GM19023 (cell line): ENCODE results near the gene PIAS1.
"Not testable (repeated sequence)": the region's sequence is repeated elsewhere in the genome, so short reads cannot be mapped to it uniquely, and the experiment has no call there.

Experiments used
- ATAC-seq: cut with Tn5 transposase; IDR thresholded peaks from one replicate; pipeline ENCODE4 v1.9.1; 2021; ENCODE audit warnings: mild to moderate bottlenecking, moderate library complexity; ENCODE audit not compliant: unreplicated experiment

The PIAS1 gene

DNA sequence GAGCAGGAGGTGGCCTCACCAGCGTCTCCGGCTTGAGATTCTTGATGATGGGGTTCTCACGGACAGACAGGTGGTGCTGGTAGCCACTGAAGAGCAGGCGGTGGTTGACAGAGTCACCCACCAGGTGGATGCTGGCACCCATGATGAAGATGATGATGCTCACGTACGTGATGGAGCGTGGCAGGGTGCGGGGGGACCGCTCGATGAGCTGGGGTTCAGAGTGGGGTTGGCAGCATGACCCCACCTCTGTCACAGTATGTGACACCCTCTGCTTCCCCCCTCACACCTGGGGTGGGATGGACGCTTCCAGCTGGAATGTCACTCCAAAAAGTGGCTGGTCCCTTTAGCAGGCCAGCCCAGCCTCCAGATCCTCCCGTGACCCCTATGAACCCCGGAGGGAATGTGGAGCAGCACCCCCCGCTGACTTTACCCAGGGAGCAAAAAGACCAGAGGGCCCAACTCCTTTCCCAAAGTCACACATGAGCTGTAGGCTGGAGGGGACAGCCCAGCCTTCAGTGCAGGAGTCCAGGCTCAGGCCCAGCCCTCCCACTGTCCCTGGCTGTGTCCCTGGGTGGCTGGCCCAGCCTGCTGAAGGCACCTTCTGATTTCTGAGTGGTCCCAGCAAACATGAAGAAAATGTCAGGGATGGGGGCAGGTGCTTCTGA is 157.7 kb downstream of the PIAS1 start:
- ATAC-seq, result no peak

DNA sequence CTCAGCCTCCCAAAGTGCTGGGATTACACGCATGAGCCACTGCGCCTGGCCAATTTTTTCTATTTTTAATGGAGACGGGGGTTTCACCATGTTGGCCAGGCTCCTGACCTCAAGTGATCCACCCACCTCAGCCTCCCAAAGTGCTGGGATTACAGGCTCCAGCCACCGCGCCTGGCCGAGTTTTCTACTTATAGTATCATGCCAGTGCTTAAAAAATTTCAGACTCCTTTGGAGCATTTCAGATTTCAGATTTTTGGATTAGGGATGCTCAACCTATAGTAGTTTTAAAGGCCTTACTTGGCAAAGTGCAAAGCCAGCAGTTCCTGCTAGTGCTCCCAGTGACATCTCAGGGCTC is 159.4 kb downstream of the PIAS1 start:
- not testable (repeated sequence) for ATAC-seq

DNA sequence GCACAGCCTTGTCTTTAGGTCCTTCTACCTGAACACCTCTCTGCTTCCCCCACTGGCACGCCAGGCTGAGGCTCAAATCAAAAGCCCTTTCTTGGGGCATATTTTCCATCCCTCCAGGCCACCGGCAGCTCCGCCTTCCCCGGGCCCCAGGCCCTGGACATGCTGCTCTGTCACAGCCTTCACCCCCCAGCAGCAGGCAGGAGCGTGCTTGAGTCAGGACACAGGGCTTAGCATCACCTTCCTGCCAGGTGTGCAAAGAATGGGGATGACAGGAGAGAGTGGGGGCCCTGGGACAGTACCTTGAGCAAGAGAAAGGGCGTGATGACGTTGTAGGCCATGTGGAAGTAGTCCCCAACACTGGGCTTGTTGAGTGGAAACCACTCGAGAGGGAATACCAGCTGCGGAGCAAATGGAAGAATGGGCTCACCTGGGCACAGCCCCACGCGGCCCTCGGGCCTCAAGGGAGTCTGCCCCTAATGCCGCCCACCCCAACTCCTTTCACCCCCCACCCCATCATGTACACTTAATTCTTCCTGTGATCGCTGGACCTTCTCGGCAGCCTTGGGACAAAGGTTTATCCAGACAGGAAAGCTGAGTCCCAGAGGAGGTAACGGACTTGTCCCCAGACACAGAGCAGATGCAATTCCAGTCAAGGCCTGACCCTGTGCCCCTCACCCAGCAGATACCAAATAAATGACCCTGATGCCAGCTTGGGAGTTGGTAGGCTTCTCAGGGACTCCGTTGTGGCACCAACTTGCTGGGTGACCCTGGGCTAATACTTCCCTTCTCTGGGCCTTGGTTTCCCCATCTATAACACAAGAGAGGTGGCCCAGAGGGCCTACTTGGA is 160.1 kb downstream of the PIAS1 start:
- ATAC-seq, result no peak

DNA sequence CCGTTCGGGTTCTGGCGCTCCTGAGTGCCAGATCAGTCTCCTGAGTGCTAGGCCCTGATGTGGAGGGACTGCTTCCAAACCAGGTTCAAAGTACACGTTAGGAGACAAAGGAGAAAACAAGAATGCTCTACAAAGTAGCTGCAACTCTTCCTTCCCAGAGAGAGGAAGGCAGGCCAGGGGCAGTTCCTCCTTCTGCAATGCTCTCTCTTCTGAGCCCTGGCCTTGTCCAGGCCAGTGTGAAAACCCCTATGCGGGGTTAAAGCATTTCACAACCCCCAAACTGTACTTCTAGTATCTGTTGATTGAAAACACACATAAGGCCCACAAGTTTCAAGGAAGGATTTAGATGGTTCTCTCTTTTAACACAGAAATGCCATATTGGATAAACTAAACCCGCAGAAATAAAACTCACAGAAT is 160.7 kb downstream of the PIAS1 start:
- no peak for ATAC-seq

DNA sequence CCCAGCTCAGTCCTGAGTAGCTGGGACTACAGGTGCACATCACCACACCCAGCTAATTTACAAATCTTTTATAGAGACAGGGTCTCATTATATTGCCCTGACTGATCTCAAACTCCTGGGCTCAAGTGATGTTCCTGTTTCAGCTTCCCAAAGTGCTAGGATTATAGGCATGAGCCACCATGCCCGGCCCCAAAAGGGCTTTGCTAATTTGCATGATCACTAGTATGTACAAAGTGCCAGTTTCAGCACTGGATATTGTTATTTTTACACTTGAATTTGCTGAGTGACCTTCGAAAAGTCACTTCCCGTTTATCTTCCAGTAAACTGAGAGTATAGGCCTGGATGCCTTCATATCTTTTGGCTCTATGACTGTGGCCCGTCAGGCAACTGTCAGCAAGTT is 163.2 kb downstream of the PIAS1 start:
- no peak for ATAC-seq

DNA sequence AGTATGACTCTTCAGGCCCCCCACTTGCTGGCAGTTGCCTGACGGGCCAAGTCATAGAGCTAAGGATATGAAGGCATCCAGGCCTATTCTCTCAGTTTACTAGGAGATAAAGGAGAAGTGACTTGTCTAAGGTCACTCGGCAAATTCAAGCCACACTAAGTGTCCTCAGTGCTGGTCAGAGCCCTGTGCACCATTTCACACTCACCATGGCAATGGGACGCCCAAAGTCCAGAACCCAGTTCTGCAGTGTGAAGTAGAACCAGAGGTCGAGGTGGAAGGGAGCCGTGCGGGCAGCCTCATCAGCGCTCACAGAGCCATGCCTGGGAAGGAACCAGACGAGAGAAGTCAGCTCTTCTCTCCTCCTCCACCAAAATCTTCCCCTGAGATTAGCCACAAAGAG is 164.2 kb downstream of the PIAS1 start:
- no peak for ATAC-seq

DNA sequence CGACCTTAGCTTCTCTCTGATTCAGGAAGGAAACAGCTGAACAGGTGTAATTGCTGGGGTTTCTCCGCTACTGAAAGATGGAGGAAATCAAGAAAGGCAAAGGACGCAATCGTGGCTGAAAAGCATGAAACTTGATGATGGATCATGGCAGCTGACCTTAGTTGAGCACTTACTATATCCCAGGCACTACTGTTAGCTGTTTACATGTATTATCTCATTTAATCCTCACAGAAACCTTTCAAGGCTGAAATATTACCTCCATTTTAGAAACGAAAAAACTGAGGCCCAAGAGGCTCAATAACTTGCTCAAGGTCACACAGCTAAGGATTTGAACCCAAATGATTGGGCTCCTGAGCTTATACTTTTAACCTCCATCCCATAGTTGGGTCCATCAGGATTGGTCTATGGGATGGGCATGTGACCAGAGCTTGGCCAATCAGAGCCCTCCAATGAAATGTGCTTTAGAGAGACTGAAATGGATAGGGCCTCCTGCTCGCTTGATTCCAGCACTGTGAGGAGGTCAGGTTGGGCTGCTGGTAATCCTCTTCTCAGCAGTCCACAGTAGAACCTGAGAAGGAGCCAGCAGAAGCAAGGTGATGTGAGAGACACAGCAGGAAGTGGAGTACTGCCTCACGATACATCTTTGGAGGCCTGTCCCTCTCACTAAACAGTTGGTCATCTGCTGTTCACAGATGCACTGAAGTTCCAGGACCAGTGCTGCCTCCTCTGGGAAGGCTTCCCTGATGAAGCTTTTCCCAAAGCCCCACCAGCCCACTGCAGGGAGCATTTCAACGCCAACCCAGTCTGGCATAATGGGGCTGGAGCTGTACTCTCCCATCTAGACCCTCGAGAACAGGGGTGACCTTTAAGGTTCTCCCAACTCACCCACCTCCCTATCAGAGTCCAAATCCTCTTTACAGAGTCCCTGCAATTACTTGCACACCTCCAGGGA is 165.0 kb downstream of the PIAS1 start:
- no peak for ATAC-seq

DNA sequence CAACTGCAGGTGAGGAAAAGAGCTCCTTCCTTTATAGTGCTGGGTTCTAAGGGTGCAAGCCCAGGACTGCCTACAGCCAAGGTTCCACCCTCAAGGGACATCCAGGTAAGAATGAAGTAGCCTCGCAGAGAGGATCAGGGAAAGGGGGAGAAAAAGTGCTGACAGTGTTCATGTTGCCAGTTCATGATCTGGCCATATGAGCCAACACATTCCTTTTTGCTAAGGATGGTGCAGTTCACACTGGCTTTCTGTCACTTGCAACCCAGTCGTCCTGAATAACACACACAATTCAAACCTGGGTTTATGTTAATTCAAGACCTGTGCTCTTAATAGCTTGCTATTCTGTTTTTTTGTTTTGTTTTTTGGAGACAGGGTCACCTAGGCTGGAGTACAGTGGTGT is 166.4 kb downstream of the PIAS1 start:
- ATAC-seq, result no peak

DNA sequence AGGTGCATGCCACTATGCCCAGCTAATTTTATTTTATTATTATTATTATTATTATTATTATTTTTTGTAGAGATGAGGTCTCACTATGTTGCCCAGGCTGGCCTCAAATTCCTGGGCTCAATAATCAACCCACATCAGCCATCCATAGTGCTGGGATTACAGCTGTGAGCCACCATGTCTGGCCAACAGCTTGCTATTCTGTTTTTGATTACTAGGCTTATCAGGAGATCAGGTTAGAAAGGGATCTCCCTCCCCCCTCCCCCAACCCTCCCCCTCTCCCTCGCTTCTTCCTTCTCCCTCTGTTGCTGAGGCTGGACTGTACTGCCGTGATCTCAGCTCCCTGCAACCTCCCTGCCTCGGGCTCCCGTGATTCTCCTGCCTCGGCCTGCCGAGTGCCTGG is 166.9 kb downstream of the PIAS1 start:
- no peak for ATAC-seq

DNA sequence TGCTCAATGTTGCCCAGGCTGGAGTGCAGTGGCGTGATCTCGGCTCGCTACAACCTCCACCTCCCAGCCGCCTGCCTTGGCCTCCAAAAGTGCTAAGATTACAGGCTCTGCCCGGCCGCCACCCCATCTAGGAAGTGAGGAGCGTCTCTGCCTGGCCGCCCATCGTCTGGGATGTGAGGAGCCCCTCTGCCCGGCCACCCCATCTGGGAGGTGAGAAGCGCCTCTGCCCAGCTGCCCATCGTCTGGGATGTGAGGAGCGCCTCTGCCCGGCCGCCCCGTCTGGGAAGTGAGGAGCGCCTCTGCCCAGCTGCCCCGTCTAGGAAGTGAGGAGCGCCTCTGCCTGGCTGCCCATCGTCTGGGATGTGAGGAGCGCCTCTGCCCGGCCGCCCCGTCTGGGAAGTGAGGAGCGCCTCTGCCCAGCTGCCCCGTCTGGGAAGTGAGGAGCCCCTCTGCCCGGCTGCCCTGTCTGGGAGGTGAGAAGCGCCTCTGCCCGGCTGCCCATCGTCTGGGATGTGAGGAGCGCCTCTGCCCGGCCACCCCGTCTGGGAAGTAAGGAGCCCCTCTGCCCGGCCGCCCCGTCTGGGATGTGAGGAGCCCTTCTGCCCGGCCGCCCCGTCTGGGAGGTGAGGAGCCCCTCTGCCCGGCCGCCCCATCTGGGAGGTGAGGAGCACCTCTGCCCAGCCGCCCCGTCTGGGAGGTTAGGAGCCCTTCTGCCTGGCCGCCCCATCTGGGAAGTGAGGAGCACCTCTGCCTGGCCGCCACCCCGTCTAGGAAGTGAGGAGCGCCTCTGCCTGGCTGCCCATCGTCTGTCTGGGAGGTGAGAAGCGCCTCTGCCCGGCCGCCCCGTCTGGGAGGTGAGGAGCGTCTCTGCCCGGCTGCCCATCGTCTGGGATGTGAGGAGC is 167.7 kb downstream of the PIAS1 start:
- not testable (repeated sequence) for ATAC-seq

DNA sequence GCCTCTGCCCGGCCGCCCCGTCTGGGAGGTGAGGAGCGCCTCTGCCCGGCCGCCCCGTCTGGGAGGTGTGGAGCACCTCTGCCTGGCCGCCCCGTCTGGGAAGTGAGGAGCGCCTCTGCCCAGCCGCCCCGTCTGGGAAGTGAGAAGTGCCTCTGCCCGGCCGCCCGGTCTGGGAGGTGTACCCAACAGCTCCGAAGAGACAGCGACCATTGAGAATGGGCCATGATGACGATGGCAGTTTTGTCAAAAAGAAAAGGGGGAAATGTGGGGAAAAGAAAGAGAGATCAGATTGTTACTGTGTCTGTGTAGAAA is 168.3 kb downstream of the PIAS1 start:
- ATAC-seq, result not testable (repeated sequence)

DNA sequence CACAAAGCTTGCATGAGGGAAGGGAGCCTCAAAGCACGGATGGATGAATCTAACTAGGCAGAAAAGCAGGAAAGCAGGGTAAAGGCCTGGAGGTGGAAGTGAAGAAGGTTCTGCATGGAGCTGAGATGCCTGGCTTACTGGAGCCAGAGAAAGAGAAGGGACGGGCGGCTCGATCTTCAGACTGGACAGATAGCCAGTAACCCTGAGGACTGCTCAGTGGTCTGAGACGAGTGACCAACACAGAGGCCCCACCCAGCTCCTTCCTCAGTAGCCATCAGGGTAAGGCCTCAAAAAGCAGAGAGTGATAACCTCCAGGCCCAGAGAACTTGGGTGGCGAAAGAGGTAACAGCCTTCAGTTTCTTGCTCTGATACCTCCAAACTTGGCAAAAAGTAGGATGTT is 169.1 kb downstream of the PIAS1 start:
- no peak for ATAC-seq

DNA sequence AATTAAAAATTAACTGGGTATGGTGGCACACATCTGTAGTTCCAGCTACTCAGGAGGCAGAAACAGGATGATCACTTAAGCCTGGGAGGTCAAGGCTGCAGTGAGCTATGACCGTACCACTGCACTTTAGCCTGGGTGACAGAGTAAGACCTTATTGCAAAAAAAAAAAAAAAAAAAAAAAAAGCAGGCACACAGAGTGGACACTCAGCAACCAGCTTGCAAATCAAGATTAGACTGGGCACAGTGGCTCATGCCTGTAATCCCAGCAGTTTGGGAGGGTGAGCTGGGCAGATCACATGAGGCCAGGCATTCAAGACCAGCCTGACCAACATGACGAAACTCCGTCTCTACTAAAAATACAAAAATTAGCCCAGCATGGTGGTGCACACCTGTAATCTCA is 170.0 kb downstream of the PIAS1 start:
- no peak for ATAC-seq

DNA sequence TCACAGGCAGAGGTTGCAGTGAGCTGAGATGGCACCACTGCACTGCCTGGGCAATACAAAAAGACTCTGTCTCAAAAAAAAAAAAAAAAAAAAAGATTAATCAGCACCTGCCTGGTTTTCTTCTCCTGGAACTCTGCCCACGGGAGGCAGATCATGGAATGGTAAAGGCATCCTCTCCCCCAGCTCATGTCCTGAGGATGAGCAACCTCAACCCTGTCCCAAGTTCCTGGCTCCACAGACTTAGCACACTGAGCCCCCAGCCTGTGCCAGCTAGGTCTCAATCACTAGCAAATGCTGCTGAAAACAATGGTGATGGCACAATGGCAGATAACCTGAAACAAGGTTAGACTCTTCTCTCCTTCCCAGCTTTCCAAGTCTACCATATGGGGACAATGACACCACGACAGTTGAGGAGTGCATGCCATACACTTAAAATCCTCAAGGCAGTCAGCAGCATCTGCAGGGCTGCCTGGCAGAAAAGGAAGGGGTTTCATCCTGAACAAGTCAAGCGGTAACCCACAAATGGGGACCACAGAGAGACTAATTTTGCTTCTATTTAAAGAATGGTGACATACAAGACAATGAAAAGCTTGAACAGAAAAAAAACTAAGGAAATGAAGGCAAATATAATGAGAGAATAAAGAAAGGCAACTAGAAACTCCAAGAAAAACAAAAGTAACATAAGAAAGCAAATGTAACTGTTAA is 170.6 kb downstream of the PIAS1 start:
- no peak for ATAC-seq

DNA sequence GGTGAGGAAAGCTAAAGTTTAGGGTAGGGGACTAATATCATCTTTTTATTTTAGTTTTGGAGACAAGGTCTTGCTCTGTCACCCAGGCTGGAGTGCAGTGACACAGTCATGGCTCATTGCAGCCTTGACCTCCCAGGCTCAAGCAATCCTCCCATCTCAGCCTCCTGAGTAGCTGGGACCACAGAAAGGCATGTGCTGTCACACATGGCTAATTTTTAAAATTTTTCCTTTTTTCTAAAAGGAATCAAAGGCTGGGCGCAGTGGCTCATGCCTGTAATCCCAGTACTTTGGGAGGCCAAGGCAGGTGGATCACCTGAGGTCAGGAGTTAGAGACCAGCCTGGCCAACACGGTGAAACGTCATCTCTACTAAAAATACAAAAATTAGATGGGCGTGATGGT is 171.3 kb downstream of the PIAS1 start:
- not testable (repeated sequence) for ATAC-seq

DNA sequence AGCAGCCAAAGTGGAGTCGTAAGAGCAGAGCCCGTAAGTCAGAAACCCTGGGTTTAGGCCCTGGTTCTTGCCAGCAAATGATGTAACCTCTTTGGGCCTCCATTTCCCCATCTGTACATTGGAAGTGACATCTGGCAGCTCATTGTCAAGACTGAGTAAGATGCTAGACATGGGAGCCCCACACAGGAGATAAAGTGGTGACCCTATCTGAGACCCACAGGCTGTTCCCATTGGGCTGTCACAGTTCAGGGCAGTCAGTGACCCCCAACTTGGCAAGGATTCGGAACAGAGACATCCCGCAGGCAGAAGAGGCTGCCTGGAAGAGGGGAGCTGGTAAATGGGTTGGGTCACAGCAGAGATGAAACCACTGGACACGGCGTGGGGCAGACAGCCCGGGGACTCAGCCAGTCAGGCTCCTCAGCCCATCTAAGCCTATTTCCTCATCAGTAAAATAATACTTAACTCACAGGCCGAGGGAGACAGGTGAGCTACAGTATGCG is 173.6 kb downstream of the PIAS1 start:
- no peak for ATAC-seq

DNA sequence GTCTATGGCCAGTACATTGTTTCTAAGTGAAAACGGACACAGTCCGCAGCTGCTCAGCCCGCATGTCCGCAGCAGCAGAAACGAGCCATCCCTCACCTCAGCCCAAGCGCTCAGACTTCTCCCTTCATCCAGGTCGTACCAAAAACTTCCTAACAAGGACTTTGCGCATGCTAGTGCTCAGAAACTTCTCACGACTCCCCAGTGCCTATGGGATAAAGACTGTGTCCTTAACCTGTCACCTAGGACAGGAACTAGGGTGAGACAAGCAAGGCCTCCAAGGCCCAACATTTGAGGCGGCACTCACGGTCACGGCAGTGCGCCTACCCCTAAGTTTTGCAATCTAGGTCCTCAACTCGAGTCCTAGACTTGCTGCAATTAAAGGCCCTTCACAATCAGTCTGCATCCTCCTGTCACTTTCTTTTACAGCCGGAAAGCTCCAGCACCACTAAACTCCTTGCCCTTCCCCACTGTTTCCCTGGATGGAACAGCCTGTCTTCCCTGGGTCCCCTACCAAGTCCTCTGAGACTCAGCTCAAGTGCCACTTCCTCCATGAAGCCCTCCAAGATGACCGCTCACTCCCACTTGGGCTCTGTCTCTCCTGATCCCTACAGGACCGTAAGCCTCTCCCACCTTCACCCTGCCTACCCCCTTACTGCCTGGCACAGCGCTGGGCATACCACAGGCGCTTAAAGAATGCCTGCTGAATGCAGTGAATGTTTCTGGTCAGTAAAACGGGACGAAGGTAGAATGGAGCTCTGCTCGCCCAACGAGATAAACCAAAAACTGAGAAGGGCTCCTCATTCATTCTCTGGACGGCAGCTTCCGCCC is 174.2 kb downstream of the PIAS1 start:
- ATAC-seq, result no peak

DNA sequence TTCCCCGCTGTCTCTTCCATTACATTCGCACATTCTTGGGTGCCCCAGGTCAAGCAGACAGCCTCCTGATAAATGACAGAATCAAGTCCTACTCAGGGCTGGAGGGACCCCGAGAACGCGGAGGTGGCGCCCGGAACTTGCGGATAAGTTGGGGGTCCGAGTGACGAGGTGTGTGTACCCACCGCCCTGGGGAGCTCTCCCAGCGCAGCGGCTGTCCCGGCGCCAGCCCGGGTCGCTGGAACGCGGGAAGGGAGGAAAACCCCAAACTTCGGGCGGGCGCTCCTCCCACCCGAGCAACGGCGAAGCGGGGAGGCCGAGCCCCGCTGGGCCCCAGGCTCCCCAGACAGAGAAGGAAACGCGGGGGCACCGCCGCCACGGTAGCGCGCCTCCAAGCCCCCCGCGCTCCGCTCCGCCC is 174.9 kb downstream of the PIAS1 start:
- peak; percentile 19 for ATAC-seq
